Measurements from ENCODE around the gene LCN6.

LCN6 gene

GRCh38 chr9:136740971-136741882, 7.1 kb downstream of the LCN6 start:
- ChIA-PET CTCF (no interaction called here), POLR2A (interaction anchor here (0.8 to 1.4 kb wide), 2 partner anchors 12 to 13 kb away, joined by 3 to 6 read pairs; no protein-coding TSS in a partner anchor)
- DNase-seq (ENCODE audit: extremely low spot score) = no peak
- no peak for TF ChIP-seq FOXA1 (IDR thresholded peaks at IDR 0.05)
- TF ChIP-seq CTBP1 (IDR thresholded peaks at IDR 0.05; ENCODE audit: borderline replicate concordance) = no peak
- no peak for TF ChIP-seq HDGF (IDR thresholded peaks at IDR 0.05; ENCODE audit: borderline replicate concordance)
- no peak for TF ChIP-seq FOXM1 (IDR thresholded peaks at IDR 0.05; ENCODE audit: borderline replicate concordance)
- no peak for TF ChIP-seq SUZ12 (IDR thresholded peaks at IDR 0.05)
- no peak for TF ChIP-seq ELF4 (IDR thresholded peaks at IDR 0.05)
- no peak for TF ChIP-seq ZNF384 (IDR thresholded peaks at IDR 0.05)
- TF ChIP-seq TARDBP (IDR thresholded peaks at IDR 0.05) = no peak
- no peak for TF ChIP-seq BHLHE40 (IDR thresholded peaks at IDR 0.05; ENCODE audit: borderline replicate concordance)
- TF ChIP-seq ARNT (IDR thresholded peaks at IDR 0.05) = no peak
- no peak for TF ChIP-seq LEF1 (IDR thresholded peaks at IDR 0.05; ENCODE audit: borderline replicate concordance)
- TF ChIP-seq L3MBTL2 (conservative IDR thresholded peaks at IDR 0.05) = no peak
- TF ChIP-seq NFRKB (IDR thresholded peaks at IDR 0.05) = no peak
- TF ChIP-seq PKNOX1 (IDR thresholded peaks at IDR 0.05) = no peak

GRCh38 chr9:136740491-136740890, 7.8 kb downstream of the LCN6 start:
- DNase-seq (ENCODE audit: extremely low spot score) = no peak
- TF ChIP-seq ZNF384 (IDR thresholded peaks at IDR 0.05) (no peak), FOXA1 (IDR thresholded peaks at IDR 0.05) (no peak), LEF1 (IDR thresholded peaks at IDR 0.05; ENCODE audit: borderline replicate concordance) (no peak), SUZ12 (IDR thresholded peaks at IDR 0.05) (no peak), FOXK2 (IDR thresholded peaks at IDR 0.05) (no peak), PKNOX1 (IDR thresholded peaks at IDR 0.05) (no peak), TARDBP (IDR thresholded peaks at IDR 0.05) (no peak), FOXM1 (IDR thresholded peaks at IDR 0.05; ENCODE audit: borderline replicate concordance) (no peak), HDGF (IDR thresholded peaks at IDR 0.05; ENCODE audit: borderline replicate concordance) (no peak), ELF4 (IDR thresholded peaks at IDR 0.05) (no peak), CTBP1 (IDR thresholded peaks at IDR 0.05; ENCODE audit: borderline replicate concordance) (no peak), ARNT (IDR thresholded peaks at IDR 0.05) (no peak), SP1 (IDR thresholded peaks at IDR 0.05) (no peak), L3MBTL2 (conservative IDR thresholded peaks at IDR 0.05) (no peak), NFRKB (IDR thresholded peaks at IDR 0.05) (no peak), BHLHE40 (IDR thresholded peaks at IDR 0.05; ENCODE audit: borderline replicate concordance) (no peak)
- ChIA-PET CTCF (no interaction called here), POLR2A (no interaction called here)

- POLR2A ChIA-PET = no interaction called here
- no peak for DNase-seq (ENCODE audit: extremely low spot score)
- CTCF ChIA-PET = no interaction called here
- TF ChIP-seq FOXM1 (IDR thresholded peaks at IDR 0.05; ENCODE audit: borderline replicate concordance) (no peak), ARNT (IDR thresholded peaks at IDR 0.05) (no peak), ELF4 (IDR thresholded peaks at IDR 0.05) (no peak), SP1 (IDR thresholded peaks at IDR 0.05) (no peak), FOXA1 (IDR thresholded peaks at IDR 0.05) (no peak), NFRKB (IDR thresholded peaks at IDR 0.05) (no peak), TARDBP (IDR thresholded peaks at IDR 0.05) (no peak), LEF1 (IDR thresholded peaks at IDR 0.05; ENCODE audit: borderline replicate concordance) (no peak), CTBP1 (IDR thresholded peaks at IDR 0.05; ENCODE audit: borderline replicate concordance) (no peak), SUZ12 (IDR thresholded peaks at IDR 0.05) (no peak), ZNF384 (IDR thresholded peaks at IDR 0.05) (no peak), FOXK2 (IDR thresholded peaks at IDR 0.05) (no peak)
Measured at GRCh38 chr9:136740069-136740468, 8.3 kb downstream of the LCN6 start.

- DNase-seq (ENCODE audit: extremely low spot score) = no peak
- ChIA-PET CTCF (no interaction called here), POLR2A (no interaction called here)
Measured at GRCh38 chr9:136739509-136739908, 8.8 kb downstream of the LCN6 start.

GRCh38 chr9:136738960-136739359, 9.4 kb downstream of the LCN6 start:
- CTCF ChIA-PET = no interaction called here
- TF ChIP-seq CTBP1 (IDR thresholded peaks at IDR 0.05; ENCODE audit: borderline replicate concordance) = no peak
- no peak for TF ChIP-seq BHLHE40 (IDR thresholded peaks at IDR 0.05; ENCODE audit: borderline replicate concordance)
- TF ChIP-seq TARDBP (IDR thresholded peaks at IDR 0.05) = no peak
- no peak for TF ChIP-seq PKNOX1 (IDR thresholded peaks at IDR 0.05)
- TF ChIP-seq NFRKB (IDR thresholded peaks at IDR 0.05) = no peak
- TF ChIP-seq SP1 (IDR thresholded peaks at IDR 0.05) = no peak
- TF ChIP-seq ZNF384 (IDR thresholded peaks at IDR 0.05) = no peak
- TF ChIP-seq FOXM1 (IDR thresholded peaks at IDR 0.05; ENCODE audit: borderline replicate concordance) = no peak
- no peak for TF ChIP-seq LEF1 (IDR thresholded peaks at IDR 0.05; ENCODE audit: borderline replicate concordance)
- no peak for TF ChIP-seq ELF4 (IDR thresholded peaks at IDR 0.05)
- no peak for TF ChIP-seq SUZ12 (IDR thresholded peaks at IDR 0.05)
- no peak for TF ChIP-seq L3MBTL2 (conservative IDR thresholded peaks at IDR 0.05)
- no peak for TF ChIP-seq HDGF (IDR thresholded peaks at IDR 0.05; ENCODE audit: borderline replicate concordance)
- TF ChIP-seq FOXK2 (IDR thresholded peaks at IDR 0.05) = no peak
- TF ChIP-seq ARNT (IDR thresholded peaks at IDR 0.05) = no peak
- POLR2A ChIA-PET = no interaction called here
- DNase-seq (ENCODE audit: extremely low spot score) = no peak

More at GRCh38 chr9:136739509-136739908, 8.8 kb downstream of the LCN6 start:
- TF ChIP-seq FOXM1 (IDR thresholded peaks at IDR 0.05; ENCODE audit: borderline replicate concordance) (no peak), ZNF384 (IDR thresholded peaks at IDR 0.05) (no peak), SUZ12 (IDR thresholded peaks at IDR 0.05) (no peak), HDGF (IDR thresholded peaks at IDR 0.05; ENCODE audit: borderline replicate concordance) (no peak), PKNOX1 (IDR thresholded peaks at IDR 0.05) (no peak), ELF4 (IDR thresholded peaks at IDR 0.05) (no peak), ARNT (IDR thresholded peaks at IDR 0.05) (no peak), BHLHE40 (IDR thresholded peaks at IDR 0.05; ENCODE audit: borderline replicate concordance) (no peak), L3MBTL2 (conservative IDR thresholded peaks at IDR 0.05) (no peak), LEF1 (IDR thresholded peaks at IDR 0.05; ENCODE audit: borderline replicate concordance) (no peak), FOXK2 (IDR thresholded peaks at IDR 0.05) (no peak), CTBP1 (IDR thresholded peaks at IDR 0.05; ENCODE audit: borderline replicate concordance) (no peak), TARDBP (IDR thresholded peaks at IDR 0.05) (no peak), NFRKB (IDR thresholded peaks at IDR 0.05) (no peak), FOXA1 (IDR thresholded peaks at IDR 0.05) (no peak), SP1 (IDR thresholded peaks at IDR 0.05) (no peak)
